ENCODE measurements around the gene ACTN4. TPM values are rescaled to one million over a fixed set of nuclear protein-coding genes. Genes with fewer than 3 reads are reported as not detected.
A peak's percentile ranks its signal among the peaks of the same experiment; 100 is the strongest.

Gene ACTN4
- total RNA-seq, 1 donor from 2014 or later: 744 TPM

DNA sequence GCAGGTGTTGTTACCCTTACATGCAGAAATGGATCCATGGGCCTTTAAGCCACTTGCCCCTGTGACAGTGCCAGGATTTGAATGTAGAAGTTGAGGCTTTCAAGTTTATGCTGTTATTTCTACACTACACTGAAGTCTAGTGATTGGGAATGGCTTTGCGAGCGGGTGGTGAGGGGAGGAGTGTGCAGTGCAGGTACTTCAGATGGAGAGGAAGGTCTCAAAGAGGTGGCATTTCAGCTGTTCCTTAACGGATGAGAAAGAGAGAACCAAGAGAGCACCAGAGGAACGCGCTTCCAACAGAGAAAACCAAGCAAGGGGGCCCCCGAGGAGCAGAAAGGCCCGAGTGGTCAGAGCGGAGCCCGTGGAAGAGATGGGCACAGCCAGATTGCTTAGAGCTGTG, 13.3 kb downstream of the ACTN4 start:
- TF ChIP-seq, protein P1, sequence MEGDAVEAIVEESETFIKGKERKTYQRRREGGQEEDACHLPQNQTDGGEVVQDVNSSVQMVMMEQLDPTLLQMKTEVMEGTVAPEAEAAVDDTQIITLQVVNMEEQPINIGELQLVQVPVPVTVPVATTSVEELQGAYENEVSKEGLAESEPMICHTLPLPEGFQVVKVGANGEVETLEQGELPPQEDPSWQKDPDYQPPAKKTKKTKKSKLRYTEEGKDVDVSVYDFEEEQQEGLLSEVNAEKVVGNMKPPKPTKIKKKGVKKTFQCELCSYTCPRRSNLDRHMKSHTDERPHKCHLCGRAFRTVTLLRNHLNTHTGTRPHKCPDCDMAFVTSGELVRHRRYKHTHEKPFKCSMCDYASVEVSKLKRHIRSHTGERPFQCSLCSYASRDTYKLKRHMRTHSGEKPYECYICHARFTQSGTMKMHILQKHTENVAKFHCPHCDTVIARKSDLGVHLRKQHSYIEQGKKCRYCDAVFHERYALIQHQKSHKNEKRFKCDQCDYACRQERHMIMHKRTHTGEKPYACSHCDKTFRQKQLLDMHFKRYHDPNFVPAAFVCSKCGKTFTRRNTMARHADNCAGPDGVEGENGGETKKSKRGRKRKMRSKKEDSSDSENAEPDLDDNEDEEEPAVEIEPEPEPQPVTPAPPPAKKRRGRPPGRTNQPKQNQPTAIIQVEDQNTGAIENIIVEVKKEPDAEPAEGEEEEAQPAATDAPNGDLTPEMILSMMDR (IDR thresholded peaks at IDR 0.05; ENCODE audit: unreplicated experiment): no peak
- peak overlapping the region; percentile 47 for H3K4me3 Mint-ChIP-seq (ENCODE audit: unreplicated experiment)
- H3K36me3 Mint-ChIP-seq (ENCODE audit: low read depth, unreplicated experiment): peaks cover 20% of the 10 kb centered on the region
- peak overlapping the region; percentile 24 for H3K27ac Mint-ChIP-seq (ENCODE audit: unreplicated experiment)
- peaks cover 79% of the 10 kb centered on the region for H3K4me1 Mint-ChIP-seq (ENCODE audit: unreplicated experiment)
- no peaks in the 10 kb centered on the region for H3K9me3 Mint-ChIP-seq (ENCODE audit: unreplicated experiment)
- DNase-seq (ENCODE audit: low spot score): no peak
- peaks cover 23% of the 10 kb centered on the region for H3K27me3 Mint-ChIP-seq (ENCODE audit: unreplicated experiment)

DNA sequence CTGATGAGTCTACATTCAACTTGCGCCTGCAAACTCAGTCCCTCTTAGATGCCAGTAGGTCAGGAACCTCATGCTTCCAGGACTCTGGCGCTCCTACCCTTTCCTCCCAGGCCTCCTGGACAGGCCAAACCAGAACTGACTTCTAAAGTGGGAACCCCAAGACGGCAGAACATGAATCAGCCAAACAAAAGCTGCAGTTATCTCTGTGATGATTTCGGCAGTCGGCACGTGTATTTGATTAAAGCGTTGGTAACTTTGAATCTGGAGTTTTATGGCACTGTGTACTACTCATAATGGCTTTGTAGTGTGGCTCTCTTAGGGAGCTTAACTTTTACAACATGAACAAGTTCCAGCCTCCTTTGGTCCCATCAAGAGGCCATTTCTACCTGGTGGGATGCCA, 13.7 kb downstream of the ACTN4 start:
- Mint-ChIP-seq H3K36me3 (ENCODE audit: low read depth, unreplicated experiment) (peaks cover 23% of the 10 kb centered on the region), H3K27ac (ENCODE audit: unreplicated experiment) (peak overlapping the region; percentile 24), H3K4me3 (ENCODE audit: unreplicated experiment) (no peak overlapping the region), H3K9me3 (ENCODE audit: unreplicated experiment) (no peaks in the 10 kb centered on the region), H3K27me3 (ENCODE audit: unreplicated experiment) (peaks cover 24% of the 10 kb centered on the region), H3K4me1 (ENCODE audit: unreplicated experiment) (peaks cover 79% of the 10 kb centered on the region)
- TF ChIP-seq, protein P1 (IDR thresholded peaks at IDR 0.05; ENCODE audit: unreplicated experiment): no peak
- no peak for DNase-seq (ENCODE audit: low spot score)

DNA sequence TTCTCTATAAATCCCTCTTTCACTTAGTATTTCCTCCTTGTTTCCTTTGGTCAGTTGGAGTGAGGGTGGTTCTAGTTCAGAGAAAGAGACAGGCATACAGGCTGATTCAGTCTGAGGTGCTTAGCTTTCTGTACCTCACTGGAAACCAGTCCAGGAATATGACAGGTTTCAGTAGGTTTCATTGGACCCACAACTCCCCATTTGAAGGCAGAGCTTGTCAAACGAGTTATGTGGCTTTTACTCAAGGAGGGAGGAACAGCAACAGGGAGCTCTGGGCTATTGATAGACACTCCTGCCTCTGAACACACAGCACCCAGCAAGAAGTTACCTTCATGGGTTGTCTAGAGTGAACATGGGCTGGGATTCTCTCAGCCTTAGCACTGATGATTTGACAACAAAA, 14.5 kb downstream of the ACTN4 start:
- H3K4me1 Mint-ChIP-seq (ENCODE audit: unreplicated experiment): peaks cover 81% of the 10 kb centered on the region
- H3K27me3 Mint-ChIP-seq (ENCODE audit: unreplicated experiment): peaks cover 29% of the 10 kb centered on the region
- no peak overlapping the region for H3K4me3 Mint-ChIP-seq (ENCODE audit: unreplicated experiment)
- H3K27ac Mint-ChIP-seq (ENCODE audit: unreplicated experiment): peak overlapping the region; percentile 84
- TF ChIP-seq, protein P1 (IDR thresholded peaks at IDR 0.05; ENCODE audit: unreplicated experiment): no peak
- no peak for DNase-seq (ENCODE audit: low spot score)
- peaks cover 24% of the 10 kb centered on the region for H3K36me3 Mint-ChIP-seq (ENCODE audit: low read depth, unreplicated experiment)
- H3K9me3 Mint-ChIP-seq (ENCODE audit: unreplicated experiment): no peaks in the 10 kb centered on the region

DNA sequence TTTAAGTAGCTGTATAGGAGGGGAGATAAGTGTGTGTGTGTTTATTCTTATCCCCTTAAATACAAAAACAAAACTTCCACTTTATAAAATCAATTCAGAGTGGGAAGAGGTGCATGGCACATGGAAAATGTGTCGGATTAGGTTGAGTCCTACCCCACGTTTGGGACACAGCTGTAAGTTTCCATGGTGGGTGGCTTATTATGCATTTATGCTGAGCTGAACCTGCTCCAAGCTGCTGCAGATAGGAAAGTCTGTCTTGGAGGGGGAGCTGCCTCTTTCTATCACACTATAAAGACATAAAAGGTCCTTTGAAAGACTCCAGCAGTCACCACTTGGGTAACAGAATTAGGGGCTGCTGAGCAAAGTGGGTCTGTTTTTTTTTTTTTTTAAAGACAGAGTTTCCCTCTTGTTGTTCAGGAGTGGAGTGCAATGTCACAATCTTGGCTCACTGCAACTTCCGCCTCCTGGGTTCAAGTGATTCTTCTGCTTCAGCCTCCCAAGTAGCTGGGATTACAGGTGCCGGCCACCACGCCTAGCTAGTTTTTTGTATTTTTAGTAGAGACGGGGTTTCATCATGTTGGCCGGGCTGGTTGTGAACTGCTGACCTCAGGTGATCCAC, 15.2 kb downstream of the ACTN4 start:
- peaks cover 82% of the 10 kb centered on the region for H3K4me1 Mint-ChIP-seq (ENCODE audit: unreplicated experiment)
- TF ChIP-seq, protein P1 (IDR thresholded peaks at IDR 0.05; ENCODE audit: unreplicated experiment): no peak
- H3K9me3 Mint-ChIP-seq (ENCODE audit: unreplicated experiment): no peaks in the 10 kb centered on the region
- no peak for DNase-seq (ENCODE audit: low spot score)
- peaks cover 27% of the 10 kb centered on the region for H3K27me3 Mint-ChIP-seq (ENCODE audit: unreplicated experiment)
- no peak overlapping the region for H3K4me3 Mint-ChIP-seq (ENCODE audit: unreplicated experiment)
- H3K27ac Mint-ChIP-seq (ENCODE audit: unreplicated experiment): peak overlapping the region; percentile 100
- H3K36me3 Mint-ChIP-seq (ENCODE audit: low read depth, unreplicated experiment): peaks cover 20% of the 10 kb centered on the region

DNA sequence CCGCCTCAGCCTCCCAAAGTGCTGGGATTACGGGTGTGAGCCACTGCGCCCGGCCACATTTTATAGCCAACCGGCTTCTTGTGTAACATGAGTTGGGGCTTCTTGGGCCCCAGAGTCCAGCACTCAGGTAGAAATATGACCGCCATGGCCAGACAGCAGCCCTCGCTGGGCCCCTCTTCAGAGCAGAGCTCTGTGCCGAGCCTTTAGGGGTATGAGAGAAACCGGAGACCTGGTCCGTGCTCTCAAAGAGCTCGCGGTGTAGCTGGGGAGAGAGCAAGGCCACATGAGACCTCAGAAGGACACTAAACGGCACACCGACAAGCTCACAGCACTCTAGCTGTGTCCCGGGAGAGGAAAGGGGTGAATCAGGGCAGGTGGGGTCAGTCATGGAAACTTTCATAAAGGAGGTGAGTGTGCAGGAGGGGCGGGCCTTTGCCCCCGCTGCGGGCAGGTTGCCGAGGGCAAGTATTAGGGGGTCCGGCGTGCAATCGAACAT, 15.8 kb downstream of the ACTN4 start:
- peak overlapping the region; percentile 67 for H3K4me3 Mint-ChIP-seq (ENCODE audit: unreplicated experiment)
- peaks cover 24% of the 10 kb centered on the region for H3K27me3 Mint-ChIP-seq (ENCODE audit: unreplicated experiment)
- H3K36me3 Mint-ChIP-seq (ENCODE audit: low read depth, unreplicated experiment): peaks cover 14% of the 10 kb centered on the region
- no peaks in the 10 kb centered on the region for H3K9me3 Mint-ChIP-seq (ENCODE audit: unreplicated experiment)
- TF ChIP-seq, protein P1 (IDR thresholded peaks at IDR 0.05; ENCODE audit: unreplicated experiment): no peak
- DNase-seq (ENCODE audit: low spot score): no peak
- H3K27ac Mint-ChIP-seq (ENCODE audit: unreplicated experiment): peak overlapping the region; percentile 100
- peaks cover 82% of the 10 kb centered on the region for H3K4me1 Mint-ChIP-seq (ENCODE audit: unreplicated experiment)

Measured in endothelial cell (in vitro differentiated cells).